HG03342 (cell line): ENCODE data around the gene SRPK2.
"Not testable (repeated sequence)": the region's sequence is repeated elsewhere in the genome, so short reads cannot be mapped to it uniquely, and the experiment has no call there.

Source experiments
- ATAC-seq: cut with Tn5 transposase; IDR thresholded peaks from one replicate; pipeline ENCODE4 v1.9.1; 2021; ENCODE audit warnings: mild to moderate bottlenecking, moderate library complexity; ENCODE audit not compliant: unreplicated experiment

SRPK2 gene

DNA sequence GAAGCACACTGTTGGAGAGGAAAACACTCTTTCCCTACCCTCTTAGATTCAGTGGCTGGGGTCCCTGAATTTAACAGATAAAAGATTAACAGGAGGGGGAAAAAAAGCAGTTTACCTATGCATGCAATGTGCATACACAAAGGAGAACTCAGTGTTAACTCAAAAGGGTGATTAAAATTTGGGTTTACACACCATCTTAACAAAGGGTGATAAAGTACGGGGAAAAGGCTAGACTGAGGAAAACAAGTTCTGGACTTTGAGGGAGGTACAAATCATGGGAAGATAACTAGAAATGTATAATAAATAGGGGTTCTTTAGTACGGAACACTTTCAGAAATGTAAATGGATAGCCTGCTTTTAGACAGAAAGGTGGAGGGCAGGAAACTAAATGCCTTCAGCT lies 83.1 kb downstream of the SRPK2 start:
- no peak for ATAC-seq

GRCh38 chr7:105304040-105304895 lies 84.5 kb downstream of the SRPK2 start:
- ATAC-seq = peak; percentile 81

DNA sequence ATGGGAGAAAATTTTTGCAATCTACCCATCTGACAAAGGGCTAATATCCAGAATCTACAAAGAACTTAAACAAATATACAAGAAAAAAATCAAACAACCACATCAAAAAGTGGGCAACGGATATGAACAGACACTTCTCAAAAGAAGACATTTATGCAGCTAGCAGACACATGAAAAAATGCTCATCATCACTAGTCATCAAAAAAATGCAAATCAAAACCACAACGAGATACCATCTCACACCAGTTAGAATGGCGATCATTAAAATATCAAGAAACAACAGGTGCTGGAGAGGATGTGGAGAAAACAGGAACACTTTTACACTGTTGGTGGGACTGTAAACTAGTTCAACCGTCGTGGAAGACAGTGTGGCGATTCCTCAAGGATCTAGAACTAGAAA lies 88.1 kb downstream of the SRPK2 start:
- not testable (repeated sequence) for ATAC-seq

DNA sequence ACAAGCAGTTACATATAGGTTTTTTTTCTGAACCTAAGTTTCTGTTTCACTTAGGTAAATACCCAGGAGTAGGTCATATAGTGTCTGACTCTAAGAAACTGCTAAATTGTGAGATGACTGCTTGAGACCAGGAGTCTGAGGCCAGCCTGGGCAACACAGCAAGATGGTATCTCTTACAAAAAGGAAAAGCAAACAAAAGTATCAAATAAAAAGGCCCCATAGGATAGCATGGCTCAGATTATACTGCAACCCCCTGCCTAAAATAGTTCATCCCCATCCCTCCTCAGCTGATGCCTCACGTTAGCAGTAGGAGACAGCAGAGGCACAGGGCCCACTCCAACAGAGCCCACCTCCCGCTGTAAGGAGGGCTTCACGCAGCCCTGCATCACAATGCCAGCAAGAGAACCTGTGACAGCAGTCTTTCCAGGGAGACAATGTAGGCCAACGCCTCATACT lies 90.3 kb downstream of the SRPK2 start:
- peak; percentile 94 for ATAC-seq

GRCh38 chr7:105297985-105298384 lies 90.7 kb downstream of the SRPK2 start:
- ATAC-seq = peak; percentile 29

GRCh38 chr7:105297309-105297708 lies 91.4 kb downstream of the SRPK2 start:
- ATAC-seq = no peak

DNA sequence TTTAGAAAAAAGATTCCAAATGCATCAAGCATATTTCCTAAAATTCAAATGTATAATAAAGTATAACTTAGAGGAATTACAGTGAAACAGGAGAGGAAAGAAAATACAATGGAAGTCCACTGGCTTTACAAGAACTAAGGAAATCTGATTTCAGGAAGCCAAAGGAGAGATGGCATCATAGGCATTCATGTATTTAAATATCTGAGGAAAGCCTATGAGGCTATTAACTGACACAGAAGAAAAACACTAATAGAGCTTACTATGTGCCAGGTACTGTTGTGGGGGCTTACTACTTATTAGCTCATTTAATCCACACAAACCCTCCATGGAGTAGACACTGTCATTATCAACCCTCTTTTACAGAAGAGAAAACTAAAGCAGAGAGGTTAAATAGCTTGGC lies 92.2 kb downstream of the SRPK2 start:
- ATAC-seq = no peak

- no peak for ATAC-seq
Observed at GRCh38 chr7:105295596-105296352, 92.9 kb downstream of the SRPK2 start.

GRCh38 chr7:105294482-105294881 lies 94.2 kb downstream of the SRPK2 start:
- not testable (repeated sequence) for ATAC-seq

GRCh38 chr7:105289704-105290103 lies 99.0 kb downstream of the SRPK2 start:
- no peak for ATAC-seq

- ATAC-seq = no peak
Observed at GRCh38 chr7:105286441-105286840, 102.3 kb downstream of the SRPK2 start.

DNA sequence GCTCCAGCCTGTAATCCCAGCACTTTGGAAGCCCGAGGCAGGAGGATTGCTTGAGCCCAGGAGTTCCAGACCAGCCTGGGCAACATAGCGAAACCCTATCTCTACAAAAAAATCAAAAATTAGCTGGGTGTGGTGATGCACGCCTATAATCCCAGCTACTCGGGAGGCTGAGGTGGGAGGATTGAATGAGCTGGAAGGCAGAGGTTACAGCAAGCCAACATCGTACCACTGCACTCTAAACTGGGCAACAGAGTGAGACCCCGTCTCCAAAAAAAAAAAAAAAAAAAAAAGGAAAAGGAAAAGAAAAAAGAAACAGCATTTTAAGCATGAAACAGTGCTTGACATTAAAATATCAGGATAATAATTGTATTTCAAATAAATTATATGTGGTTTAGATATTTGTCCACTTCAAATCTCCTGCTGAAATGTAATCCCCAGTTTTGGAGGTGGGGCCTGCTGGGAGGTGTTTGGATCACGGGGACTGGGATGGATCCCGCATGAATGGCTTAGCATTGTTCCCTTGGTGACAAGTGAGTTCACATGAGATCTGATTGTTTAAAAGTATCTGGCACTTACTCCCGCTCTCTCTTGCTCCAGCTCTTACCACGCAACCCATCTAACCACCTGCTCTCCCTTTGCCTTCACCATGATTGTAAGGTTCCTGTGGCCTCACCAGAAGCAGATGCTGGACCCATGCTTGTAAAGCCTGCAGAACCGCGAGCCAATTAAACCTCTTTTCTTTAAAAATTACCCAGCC lies 103.4 kb downstream of the SRPK2 start:
- no peak for ATAC-seq

GRCh38 chr7:105284014-105284413 lies 104.7 kb downstream of the SRPK2 start:
- no peak for ATAC-seq

- no peak for ATAC-seq
Observed at GRCh38 chr7:105281966-105282365, 106.8 kb downstream of the SRPK2 start.

DNA sequence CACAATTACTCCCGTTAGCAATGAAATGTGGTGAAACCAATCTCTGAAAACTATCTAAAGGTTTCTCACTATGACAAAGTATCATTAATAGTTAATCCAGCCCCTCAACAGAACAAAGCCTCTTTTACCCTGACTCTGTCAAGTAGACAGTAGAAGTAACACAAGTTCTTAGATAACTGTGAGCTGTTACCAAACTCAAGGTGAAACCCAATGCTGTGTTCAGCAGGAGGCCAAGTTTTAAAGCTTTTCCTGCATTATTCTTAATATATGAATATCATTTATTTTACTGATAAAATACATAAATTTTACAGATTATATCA lies 109.1 kb downstream of the SRPK2 start:
- ATAC-seq = peak; percentile 91

GRCh38 chr7:105278973-105279687 lies 109.6 kb downstream of the SRPK2 start:
- ATAC-seq = peak; percentile 67

DNA sequence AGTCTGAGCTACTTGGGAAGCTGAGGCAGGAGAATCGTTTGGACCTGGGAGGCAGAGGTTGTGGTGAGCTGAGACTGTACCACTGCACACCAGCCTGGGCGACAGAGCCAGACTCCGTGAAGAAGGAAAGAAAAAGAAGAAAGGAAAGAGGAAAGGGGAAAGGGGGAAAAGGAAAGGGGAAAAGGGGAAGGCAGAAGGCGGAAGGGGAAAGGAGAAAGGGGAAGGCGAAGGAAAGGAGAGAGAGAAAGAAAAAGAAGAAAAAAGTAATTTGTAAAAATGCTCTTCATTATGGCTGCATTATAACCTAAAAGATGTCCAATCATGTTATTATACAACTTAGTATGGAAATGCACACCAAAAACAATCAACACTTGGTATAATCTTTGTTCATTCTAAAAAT lies 110.2 kb downstream of the SRPK2 start:
- ATAC-seq = no peak

DNA sequence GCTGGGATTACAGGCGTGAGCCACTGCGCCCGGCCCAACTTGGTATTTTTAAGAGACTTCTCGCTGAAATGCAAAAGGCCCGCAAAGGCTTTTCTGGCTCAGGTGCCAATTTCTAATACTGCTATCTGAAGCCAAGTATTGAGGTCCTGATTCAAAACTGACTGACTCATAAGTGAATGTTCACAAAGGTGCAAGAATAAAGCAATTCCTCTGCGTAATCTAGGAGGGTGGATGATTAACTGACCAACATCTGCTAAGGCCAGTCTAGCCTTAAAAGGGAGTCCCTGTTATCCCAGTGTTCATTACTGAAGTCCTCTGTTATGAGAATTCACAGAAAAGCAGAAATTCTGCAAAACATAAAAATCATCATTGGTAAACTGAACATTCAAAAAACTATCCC lies 111.4 kb downstream of the SRPK2 start:
- no peak for ATAC-seq

DNA sequence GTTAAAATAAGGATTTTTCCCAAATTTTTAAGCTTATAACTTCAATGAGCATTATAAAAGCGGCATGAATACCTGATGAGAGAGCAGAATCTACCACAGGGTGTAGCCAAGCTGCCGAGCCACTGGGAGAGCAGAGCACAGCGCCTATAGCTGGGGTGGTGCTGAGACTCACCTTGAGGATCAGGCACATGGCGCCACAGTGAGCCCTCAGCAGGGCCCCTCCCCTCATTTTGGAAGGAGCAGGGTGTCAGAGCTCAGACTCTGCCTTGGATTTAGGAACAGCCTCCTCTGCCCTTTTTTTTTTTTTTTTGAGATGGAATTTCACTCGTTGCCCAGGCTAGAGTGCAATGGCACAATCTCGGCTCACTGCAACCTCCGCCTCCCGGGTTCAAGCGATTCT lies 118.6 kb downstream of the SRPK2 start:
- no peak for ATAC-seq

- no peak for ATAC-seq
Observed at GRCh38 chr7:105269397-105269796, 119.3 kb downstream of the SRPK2 start.
